Measurements from ENCODE around the gene SDHAF4. TPM values are rescaled to one million over a fixed set of nuclear protein-coding genes. Genes with fewer than 3 reads are reported as not detected.

Gene SDHAF4
- total RNA-seq, 1 experiment from 2014 or later: 29.1 TPM

GRCh38 chr6:70616728-70617260 is 50.1 kb downstream of the SDHAF4 start:
- peak in 1 of 2 experiments; percentile 5 for DNase-seq
- Histone ChIP-seq H3F3A (ENCODE audit: insufficient read depth, low read depth) (no peaks in the 10 kb centered on the region), H2AFZ (no peak overlapping the region), H3K27ac (no peak overlapping the region), H3K4me2 (no peak overlapping the region), H3K4me1 (replicated peaks; ENCODE audit: insufficient read depth) (no peaks in the 10 kb centered on the region), H3K4me3 (no peak overlapping the region), H4K20me1 (ENCODE audit: insufficient read depth) (no peaks in the 10 kb centered on the region), H3K79me2 (ENCODE audit: low read depth) (no peaks in the 10 kb centered on the region), H3K36me3 (ENCODE audit: low read depth) (no peaks in the 10 kb centered on the region), H3K27me3 (ENCODE audit: insufficient read depth, low read depth) (no peaks in the 10 kb centered on the region), H3K9me2 (ENCODE audit: insufficient read depth) (no peaks in the 10 kb centered on the region), H3K9me3 (ENCODE audit: insufficient read depth, low read depth) (no peaks in the 10 kb centered on the region)
- BruUV-seq (replicated peaks): no TSS peak
- POLR2A ChIA-PET (ENCODE audit: unreplicated experiment): no interaction called here
- intact Hi-C loops (cut with micrococcal nuclease; ENCODE audit: unreplicated experiment): no loop called here
- no peak for TF ChIP-seq EZH2 (IDR thresholded peaks at IDR 0.05; ENCODE audit: low read depth)
- TF ChIP-seq, protein P1, sequence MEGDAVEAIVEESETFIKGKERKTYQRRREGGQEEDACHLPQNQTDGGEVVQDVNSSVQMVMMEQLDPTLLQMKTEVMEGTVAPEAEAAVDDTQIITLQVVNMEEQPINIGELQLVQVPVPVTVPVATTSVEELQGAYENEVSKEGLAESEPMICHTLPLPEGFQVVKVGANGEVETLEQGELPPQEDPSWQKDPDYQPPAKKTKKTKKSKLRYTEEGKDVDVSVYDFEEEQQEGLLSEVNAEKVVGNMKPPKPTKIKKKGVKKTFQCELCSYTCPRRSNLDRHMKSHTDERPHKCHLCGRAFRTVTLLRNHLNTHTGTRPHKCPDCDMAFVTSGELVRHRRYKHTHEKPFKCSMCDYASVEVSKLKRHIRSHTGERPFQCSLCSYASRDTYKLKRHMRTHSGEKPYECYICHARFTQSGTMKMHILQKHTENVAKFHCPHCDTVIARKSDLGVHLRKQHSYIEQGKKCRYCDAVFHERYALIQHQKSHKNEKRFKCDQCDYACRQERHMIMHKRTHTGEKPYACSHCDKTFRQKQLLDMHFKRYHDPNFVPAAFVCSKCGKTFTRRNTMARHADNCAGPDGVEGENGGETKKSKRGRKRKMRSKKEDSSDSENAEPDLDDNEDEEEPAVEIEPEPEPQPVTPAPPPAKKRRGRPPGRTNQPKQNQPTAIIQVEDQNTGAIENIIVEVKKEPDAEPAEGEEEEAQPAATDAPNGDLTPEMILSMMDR (conservative IDR thresholded peaks at IDR 0.05): no peak
- CTCF ChIA-PET: no interaction called here

DNA sequence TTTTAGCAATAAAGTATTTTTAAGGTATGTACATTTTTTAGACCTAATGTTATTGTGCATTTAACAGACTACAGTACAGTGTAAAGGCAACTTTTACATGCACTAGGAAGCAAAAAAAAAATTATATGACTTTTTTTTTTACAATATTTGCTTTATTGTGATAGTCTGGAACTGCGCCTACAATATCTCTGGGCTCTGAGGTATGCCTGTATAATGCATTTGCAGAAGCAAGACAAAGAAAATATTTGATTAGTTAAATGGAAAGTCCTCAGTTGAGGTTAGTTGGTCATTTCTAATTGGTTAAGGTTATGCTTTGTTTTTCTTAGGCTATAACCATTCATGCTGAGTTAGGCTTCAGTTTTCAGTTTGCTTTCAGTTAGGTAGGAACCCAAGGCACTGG is 54.0 kb downstream of the SDHAF4 start:
- H3K9me2 ChIP-seq (ENCODE audit: insufficient read depth): no peaks in the 10 kb centered on the region
- no TSS peak for BruUV-seq (replicated peaks)

DNA sequence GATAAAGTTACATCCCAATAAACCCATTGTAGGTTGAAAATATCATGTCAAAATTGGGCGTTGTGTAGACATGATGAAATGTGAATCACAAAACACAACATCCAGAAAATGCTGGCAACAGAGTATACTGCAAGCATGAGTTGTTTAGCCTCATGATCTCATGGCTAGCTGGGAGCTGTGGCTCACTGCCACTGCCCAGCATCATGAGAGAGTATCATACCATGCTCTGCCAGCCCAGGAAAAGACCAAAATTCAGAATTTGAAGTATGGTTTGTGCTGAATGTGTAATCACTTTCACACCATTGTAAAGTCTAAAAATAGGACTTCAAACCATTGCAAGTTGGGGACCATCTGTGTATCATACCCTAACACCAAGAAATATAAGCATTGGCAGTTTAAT is 55.7 kb downstream of the SDHAF4 start:
- intact Hi-C loops (cut with micrococcal nuclease; ENCODE audit: unreplicated experiment): no loop called here
- no peaks in the 10 kb centered on the region for H3K4me1 ChIP-seq (replicated peaks; ENCODE audit: insufficient read depth)
- no peaks in the 10 kb centered on the region for H4K20me1 ChIP-seq (ENCODE audit: insufficient read depth)
- no peaks in the 10 kb centered on the region for H3K27me3 ChIP-seq (ENCODE audit: insufficient read depth, low read depth)
- H3K36me3 ChIP-seq (ENCODE audit: low read depth): no peaks in the 10 kb centered on the region
- H3K79me2 ChIP-seq (ENCODE audit: low read depth): no peaks in the 10 kb centered on the region
- H3K4me3 ChIP-seq: no peak overlapping the region
- TF ChIP-seq, protein P1 (conservative IDR thresholded peaks at IDR 0.05): no peak
- TF ChIP-seq EZH2 (IDR thresholded peaks at IDR 0.05; ENCODE audit: low read depth): no peak
- POLR2A ChIA-PET (ENCODE audit: unreplicated experiment): no interaction called here
- no peak overlapping the region for H3K4me2 ChIP-seq
- no peak for DNase-seq
- CTCF ChIA-PET: no interaction called here
- no peak overlapping the region for H3K27ac ChIP-seq
- no peaks in the 10 kb centered on the region for H3K9me2 ChIP-seq (ENCODE audit: insufficient read depth)
- H3K9me3 ChIP-seq (ENCODE audit: insufficient read depth, low read depth): no peaks in the 10 kb centered on the region
- H3F3A ChIP-seq (ENCODE audit: insufficient read depth, low read depth): no peaks in the 10 kb centered on the region
- BruUV-seq (replicated peaks): no TSS peak
- H2AFZ ChIP-seq: no peak overlapping the region

More for the DNA sequence above, 54.0 kb downstream of the SDHAF4 start:
- intact Hi-C loops (cut with micrococcal nuclease; ENCODE audit: unreplicated experiment): no loop called here
- Histone ChIP-seq H3K4me3 (no peak overlapping the region), H3K36me3 (ENCODE audit: low read depth) (no peaks in the 10 kb centered on the region), H3K4me2 (no peak overlapping the region), H3K4me1 (replicated peaks; ENCODE audit: insufficient read depth) (no peaks in the 10 kb centered on the region), H3K27me3 (ENCODE audit: insufficient read depth, low read depth) (no peaks in the 10 kb centered on the region), H3K9me3 (ENCODE audit: insufficient read depth, low read depth) (no peaks in the 10 kb centered on the region), H3F3A (ENCODE audit: insufficient read depth, low read depth) (no peaks in the 10 kb centered on the region), H3K79me2 (ENCODE audit: low read depth) (no peaks in the 10 kb centered on the region), H2AFZ (no peak overlapping the region), H3K27ac (no peak overlapping the region), H4K20me1 (ENCODE audit: insufficient read depth) (no peaks in the 10 kb centered on the region)
- TF ChIP-seq, protein P1 (conservative IDR thresholded peaks at IDR 0.05): no peak
- TF ChIP-seq EZH2 (IDR thresholded peaks at IDR 0.05; ENCODE audit: low read depth): no peak
- CTCF ChIA-PET: no interaction called here
- POLR2A ChIA-PET (ENCODE audit: unreplicated experiment): no interaction called here
- no peak for DNase-seq

Measured in PC-9 (cell line).